H9 (cell line): ENCODE results near the gene STX10. TPM values are rescaled to one million over a fixed set of nuclear protein-coding genes. Genes with fewer than 3 reads are reported as not detected.

Experiments
- DNase-seq: peaks from one replicate; pipeline ENCODE4 v3.0.0-alpha.2; 2017
- H2AFZ ChIP-seq: one replicate; pipeline ENCODE4 v1.6.1; 2013; ENCODE audit warnings: mild to moderate bottlenecking, low read length, control low read depth, moderate library complexity
- H2AK5ac ChIP-seq: 2 replicates; pipeline ENCODE4 v1.6.1; 2013; ENCODE audit warnings: low read length, control low read depth, mixed read lengths; ENCODE audit not compliant: insufficient read length
- H2BK120ac ChIP-seq: one replicate; pipeline ENCODE4 v1.6.1; 2013; ENCODE audit warnings: low read depth, mild to moderate bottlenecking, low read length, control low read depth, inconsistent platforms; ENCODE audit not compliant: poor library complexity, severe bottlenecking
- H2BK12ac ChIP-seq: 2 replicates; pipeline ENCODE4 v1.6.1; 2013; ENCODE audit warnings: low read length, control low read depth, mixed read lengths, low read depth; ENCODE audit not compliant: insufficient read length
- H2BK15ac ChIP-seq: 2 replicates; pipeline ENCODE4 v1.6.1; 2013; ENCODE audit warnings: low read depth, low read length, control low read depth
- H2BK20ac ChIP-seq: one replicate; pipeline ENCODE4 v1.6.1; 2013; ENCODE audit warnings: low read depth, mild to moderate bottlenecking, low read length, control low read depth, inconsistent platforms; ENCODE audit not compliant: poor library complexity, severe bottlenecking
- H2BK5ac ChIP-seq: 2 replicates; pipeline ENCODE4 v1.6.1; 2013; ENCODE audit warnings: low read length, control low read depth, mixed read lengths; ENCODE audit not compliant: insufficient read length
- H3K14ac ChIP-seq: 2 replicates; pipeline ENCODE4 v1.6.1; 2013; ENCODE audit warnings: low read length, control low read depth; ENCODE audit not compliant: insufficient read depth
- H3K18ac ChIP-seq: 2 replicates; pipeline ENCODE4 v1.6.1; 2013; ENCODE audit warnings: low read depth, mild to moderate bottlenecking, mixed read lengths, low read length, control low read depth; ENCODE audit not compliant: insufficient read length
- H3K23ac ChIP-seq: 2 replicates; pipeline ENCODE4 v1.6.1; 2013; ENCODE audit warnings: low read length, control low read depth, mixed read lengths, low read depth; ENCODE audit not compliant: insufficient read length
- H3K23me2 ChIP-seq: 2 replicates; pipeline ENCODE4 v1.6.1; 2013; ENCODE audit warnings: low read depth, mild to moderate bottlenecking, mixed read lengths, low read length, control low read depth; ENCODE audit not compliant: insufficient read length, poor library complexity, severe bottlenecking
- H3K27ac ChIP-seq: 2 replicates; pipeline ENCODE4 v1.5.1; 2013; ENCODE audit warnings: low read length, control low read depth, mixed read lengths, low read depth; ENCODE audit not compliant: insufficient read length
- H3K27me3 ChIP-seq: 2 replicates; pipeline ENCODE4 v1.6.1; 2013; ENCODE audit warnings: low read length, control low read depth, inconsistent platforms; ENCODE audit not compliant: insufficient read depth
- H3K4ac ChIP-seq: 2 replicates; pipeline ENCODE4 v1.6.1; 2013; ENCODE audit warnings: low read depth, mild to moderate bottlenecking, control low read depth, inconsistent platforms, low read length, moderate library complexity
- H3K4me1 ChIP-seq: 2 replicates; pipeline ENCODE4 v1.6.1; 2013; ENCODE audit warnings: low read length, control low read depth, inconsistent platforms; ENCODE audit not compliant: insufficient read depth
- H3K4me2 ChIP-seq: 2 replicates; pipeline ENCODE4 v1.6.1; 2013; ENCODE audit warnings: low read length, control low read depth, mixed read lengths; ENCODE audit not compliant: insufficient read length, insufficient read depth
- H3K56ac ChIP-seq: 2 replicates; pipeline ENCODE4 v1.6.1; 2013; ENCODE audit warnings: low read depth, mild to moderate bottlenecking, mixed read lengths, low read length, control low read depth; ENCODE audit not compliant: insufficient read length
- H3K79me1 ChIP-seq: 2 replicates; pipeline ENCODE4 v1.6.1; 2013; ENCODE audit warnings: low read depth, mild to moderate bottlenecking, moderate library complexity, low read length, control low read depth, inconsistent platforms; ENCODE audit not compliant: insufficient read depth, poor library complexity, severe bottlenecking
- H3K79me2 ChIP-seq: 2 replicates; pipeline ENCODE4 v1.6.1; 2013; ENCODE audit warnings: low read length, control low read depth, inconsistent platforms; ENCODE audit not compliant: insufficient read depth
- H3K9ac ChIP-seq: 2 replicates; pipeline ENCODE4 v1.6.1; 2013; ENCODE audit warnings: low read length, control low read depth, mixed read lengths; ENCODE audit not compliant: insufficient read length; ENCODE audit errors: extremely low read depth
- H3K9me3 ChIP-seq: one replicate; pipeline ENCODE4 v1.6.1; 2013; ENCODE audit warnings: low read depth, low read length, inconsistent platforms; ENCODE audit not compliant: control insufficient read depth
- H3T11ph ChIP-seq: one replicate; pipeline ENCODE4 v1.6.1; 2013; ENCODE audit warnings: mild to moderate bottlenecking, low read length, control low read depth, inconsistent platforms
- H4K20me1 ChIP-seq: one replicate; pipeline ENCODE4 v1.6.1; 2013; ENCODE audit not compliant: control insufficient read depth, insufficient read length, insufficient read depth
- H4K5ac ChIP-seq: 2 replicates; pipeline ENCODE4 v1.6.1; 2013; ENCODE audit warnings: low read depth, mild to moderate bottlenecking, mixed read lengths, low read length, control low read depth; ENCODE audit not compliant: insufficient read length
- H4K8ac ChIP-seq: replicated peaks from 2 replicates; pipeline ENCODE4 v1.6.1; 2013; ENCODE audit warnings: low read length, control low read depth, mixed read lengths, low read depth; ENCODE audit not compliant: insufficient read length
- H4K91ac ChIP-seq: 2 replicates; pipeline ENCODE4 v1.6.1; 2013; ENCODE audit warnings: low read depth, mild to moderate bottlenecking, moderate library complexity, mixed read lengths, low read length, control low read depth; ENCODE audit not compliant: insufficient read length
- H3K27ac Mint-ChIP-seq, 3 experiments: 2 replicates in 2 of 3; 3 replicates in 1 of 3; pipeline ENCODE4 v1.8.0; 2020 to 2021; ENCODE audit warnings: mixed read lengths in 3 of 3, mild to moderate bottlenecking in 1 of 3, moderate library complexity in 1 of 3
- H3K27me3 Mint-ChIP-seq: 2 replicates; pipeline ENCODE4 v1.8.0; 2021; ENCODE audit warnings: low read depth, mild to moderate bottlenecking, moderate library complexity, mixed read lengths
- H3K36me3 Mint-ChIP-seq, 3 experiments: 2 replicates in 2 of 3; 3 replicates in 1 of 3; pipeline ENCODE4 v1.8.0; 2020 to 2021; ENCODE audit warnings: low read depth in 3 of 3, mixed read lengths in 3 of 3; ENCODE audit not compliant: insufficient read depth in 1 of 3
- H3K4me1 Mint-ChIP-seq, 2 experiments: 2 replicates each; pipeline ENCODE4 v1.8.0; 2020; ENCODE audit warnings: mixed read lengths in 2 of 2
- H3K4me3 Mint-ChIP-seq, 2 experiments: 2 replicates in 1 of 2; 3 replicates in 1 of 2; pipeline ENCODE4 v1.8.0; 2020 to 2021; ENCODE audit warnings: mild to moderate bottlenecking in 2 of 2, mixed read lengths in 2 of 2, moderate library complexity in 1 of 2
- H3K9me3 Mint-ChIP-seq, 2 experiments: 2 replicates in 1 of 2; 3 replicates in 1 of 2; pipeline ENCODE4 v1.8.0; 2020; ENCODE audit warnings: mild to moderate bottlenecking in 2 of 2, mixed read lengths in 2 of 2, moderate library complexity in 1 of 2
- CTCF ChIP-seq: fragments of 200-600 bp; sonication (generic); conservative IDR thresholded peaks from 3 replicates; pipeline ENCODE4 v1.8.0; 2021; ENCODE audit warnings: antibody characterized with exemption, mild to moderate bottlenecking
- WGBS: extraction: QIAGEN DNeasy Blood & Tissue Kit; methylation state at CpG from one replicate; pipeline ENCODE4 v1.1.7; 2013; ENCODE audit warnings: missing lambda C conversion rate, low lambda C conversion rate, mixed read lengths; ENCODE audit not compliant: insufficient read length; ENCODE audit errors: extremely low coverage; 5-methylcytosine and 5-hydroxymethylcytosine counted together
- total RNA-seq: library from RNA; stranded (reverse); gene quantifications from 2 replicates; pipeline ENCODE4 v1.2.1, GENCODE V29; 2021

The STX10 gene
- total RNA-seq, 1 experiment from 2014 or later, result 39.4 TPM

GRCh38 chr19:13150931-13151604 is 893 bp upstream of the STX10 start:
- WGBS, result no CpG with 5 or more reads among the region's 34 CpGs
- no peak overlapping the region for H2BK20ac ChIP-seq
- H3K27me3 ChIP-seq, result no peaks in the 10 kb centered on the region
- DNase-seq, result no peak
- peaks cover 22% of the 10 kb centered on the region for H3K23me2 ChIP-seq
- H4K91ac ChIP-seq, result no peak overlapping the region
- H4K5ac ChIP-seq, result no peak overlapping the region
- no peak overlapping the region for H4K8ac ChIP-seq
- peak overlapping the region; percentile 86 for H3K14ac ChIP-seq
- no peaks in the 10 kb centered on the region for H3K4me1 ChIP-seq
- H3K36me3 Mint-ChIP-seq, result peaks cover 18 to 23% (median 18%) of the 10 kb centered on the region in 3 experiments
- peak overlapping the region; percentile 86 for H3K9ac ChIP-seq
- H2BK15ac ChIP-seq, result no peak overlapping the region
- no peaks in the 10 kb centered on the region for H3K79me1 ChIP-seq
- H2AFZ ChIP-seq, result no peak overlapping the region
- no peak overlapping the region for H3K23ac ChIP-seq
- peaks cover 17% of the 10 kb centered on the region; the same call in 1 of the 2 replicates for H3K79me2 ChIP-seq
- H3K9me3 ChIP-seq, result no peaks in the 10 kb centered on the region
- no peaks in the 10 kb centered on the region for H4K20me1 ChIP-seq
- no peak overlapping the region; the same call in 1 of the 2 replicates for H3K4ac ChIP-seq
- no peak overlapping the region for H2BK5ac ChIP-seq
- peaks cover 8 to 9% of the 10 kb centered on the region in 2 experiments; a peak in 4 of 5 replicates for H3K9me3 Mint-ChIP-seq
- peaks cover 10% of the 10 kb centered on the region; the same call in 1 of the 2 replicates for H3K27me3 Mint-ChIP-seq
- peak overlapping the region; percentile 91 for H3K18ac ChIP-seq
- no peak overlapping the region for H2AK5ac ChIP-seq
- peak overlapping the region; percentile 1 for H2BK120ac ChIP-seq
- no peak overlapping the region for H3K56ac ChIP-seq
- peak overlapping the region; percentile 63 for H3K4me2 ChIP-seq
- H3T11ph ChIP-seq, result no peak overlapping the region
- peak overlapping the region; percentile 97 to 98 for H3K4me3 Mint-ChIP-seq
- H3K4me1 Mint-ChIP-seq, result peaks cover 14 to 15% of the 10 kb centered on the region in 2 experiments
- peak overlapping the region; percentile 98 to 100 (median 100) for H3K27ac Mint-ChIP-seq
- no peak overlapping the region for H2BK12ac ChIP-seq
- peak overlapping the region; percentile 0 for H3K27ac ChIP-seq
- TF ChIP-seq CTCF, result no peak
